ENCODE results near the gene CMIP. TPM values are rescaled to one million over a fixed set of nuclear protein-coding genes. Genes with fewer than 3 reads are reported as not detected.

The CMIP gene
- total and polyA plus RNA-seq, 7 donors: 1.4 to 8.9 (median 4.1) TPM

- Histone ChIP-seq H3K36me3 (ENCODE audit: insufficient read depth in 1 of 2, low read depth in 1 of 2) (peaks cover 0 to 17% of the 10 kb centered on the region in 2 donors), H3K9me3 (no peaks in the 10 kb centered on the region), H3K27me3 (ENCODE audit: insufficient read depth in 3 of 3, low read length in 2 of 3) (no peaks in the 10 kb centered on the region), H3K4me3 (no peak overlapping the region), H3K4me1 (no peaks in the 10 kb centered on the region), H3K27ac (no peak overlapping the region)
- DNase-seq (no peak), ATAC-seq (no peak)
- intact Hi-C loops (cut with DNase I): no loop called here
- TF ChIP-seq, protein P1, sequence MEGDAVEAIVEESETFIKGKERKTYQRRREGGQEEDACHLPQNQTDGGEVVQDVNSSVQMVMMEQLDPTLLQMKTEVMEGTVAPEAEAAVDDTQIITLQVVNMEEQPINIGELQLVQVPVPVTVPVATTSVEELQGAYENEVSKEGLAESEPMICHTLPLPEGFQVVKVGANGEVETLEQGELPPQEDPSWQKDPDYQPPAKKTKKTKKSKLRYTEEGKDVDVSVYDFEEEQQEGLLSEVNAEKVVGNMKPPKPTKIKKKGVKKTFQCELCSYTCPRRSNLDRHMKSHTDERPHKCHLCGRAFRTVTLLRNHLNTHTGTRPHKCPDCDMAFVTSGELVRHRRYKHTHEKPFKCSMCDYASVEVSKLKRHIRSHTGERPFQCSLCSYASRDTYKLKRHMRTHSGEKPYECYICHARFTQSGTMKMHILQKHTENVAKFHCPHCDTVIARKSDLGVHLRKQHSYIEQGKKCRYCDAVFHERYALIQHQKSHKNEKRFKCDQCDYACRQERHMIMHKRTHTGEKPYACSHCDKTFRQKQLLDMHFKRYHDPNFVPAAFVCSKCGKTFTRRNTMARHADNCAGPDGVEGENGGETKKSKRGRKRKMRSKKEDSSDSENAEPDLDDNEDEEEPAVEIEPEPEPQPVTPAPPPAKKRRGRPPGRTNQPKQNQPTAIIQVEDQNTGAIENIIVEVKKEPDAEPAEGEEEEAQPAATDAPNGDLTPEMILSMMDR (IDR thresholded peaks at IDR 0.05): no peak
- WGBS, 3 donors: 97 to 98% (median 98%) methylated on average over 16 of the region's 16 CpGs
Observed at GRCh38 chr16:81692021-81692420, 247.4 kb downstream of the CMIP start.

DNA sequence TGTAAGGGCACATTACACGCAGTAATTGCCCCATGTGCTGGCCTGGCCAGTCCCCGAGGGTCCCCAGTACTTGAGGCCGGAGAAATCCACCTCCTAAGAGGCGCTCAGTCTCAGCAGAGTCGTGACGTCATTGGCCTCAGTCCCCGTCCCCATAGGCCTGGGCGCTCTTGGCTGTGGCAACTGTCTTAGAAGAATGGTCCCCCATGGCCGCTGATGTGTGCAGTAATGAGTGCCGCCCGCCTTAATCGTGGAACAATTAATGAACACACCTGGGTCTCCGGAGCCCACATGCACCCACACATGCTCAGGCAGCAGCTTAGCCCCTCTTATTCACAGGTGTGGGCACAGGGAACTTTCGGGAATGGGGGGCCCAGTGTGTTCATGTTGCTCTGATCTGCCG is 248.0 kb downstream of the CMIP start:
- H3K36me3 ChIP-seq (ENCODE audit: insufficient read depth in 1 of 2, low read depth in 1 of 2): peaks cover 0 to 17% of the 10 kb centered on the region in 2 donors
- TF ChIP-seq, protein P1 (IDR thresholded peaks at IDR 0.05): no peak
- intact Hi-C loops (cut with DNase I): no loop called here
- H3K4me1 ChIP-seq: no peaks in the 10 kb centered on the region
- no peaks in the 10 kb centered on the region for H3K9me3 ChIP-seq
- H3K4me3 ChIP-seq: no peak overlapping the region
- no peak overlapping the region for H3K27ac ChIP-seq
- ATAC-seq: no peak
- WGBS, 3 donors: 92 to 94% (median 93%) methylated on average over 15 of the region's 15 CpGs
- no peaks in the 10 kb centered on the region for H3K27me3 ChIP-seq (ENCODE audit: insufficient read depth in 3 of 3, low read length in 2 of 3)
- no peak for DNase-seq

DNA sequence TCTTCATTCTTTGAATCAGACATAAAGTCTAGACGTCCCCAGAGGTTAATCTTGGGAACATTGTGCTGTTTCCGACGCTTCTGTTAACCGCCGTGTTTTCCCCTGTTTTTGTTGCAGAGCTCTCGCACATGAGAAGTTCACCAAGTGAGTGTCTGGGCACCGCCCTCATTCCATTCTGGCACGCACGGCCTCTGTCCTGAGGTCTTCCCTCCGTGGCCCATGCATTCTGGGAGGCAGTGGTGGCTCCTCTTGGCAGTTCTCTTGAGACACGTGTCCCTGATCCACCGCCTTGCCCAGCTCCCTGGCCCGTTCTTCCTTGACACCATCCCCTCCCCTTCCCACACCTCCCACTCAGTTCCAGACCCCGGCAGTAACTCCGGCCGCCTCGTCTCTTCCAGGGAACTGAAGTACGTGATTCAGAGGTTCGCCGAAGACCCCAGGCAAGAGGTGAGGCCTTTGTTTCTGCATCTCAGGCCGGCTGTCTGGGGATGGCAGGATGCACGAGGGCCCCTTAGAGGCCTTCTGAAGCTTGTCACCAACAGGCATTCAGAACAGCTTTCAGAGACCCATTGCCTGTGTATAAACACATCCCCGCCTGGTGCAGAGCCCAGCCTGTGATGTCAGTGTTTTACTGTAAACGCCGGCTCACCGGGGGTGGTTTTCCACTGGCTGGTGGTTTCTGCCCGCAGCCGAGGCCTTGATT is 248.6 kb downstream of the CMIP start:
- Histone ChIP-seq H3K27me3 (ENCODE audit: insufficient read depth in 3 of 3, low read length in 2 of 3) (no peaks in the 10 kb centered on the region), H3K4me3 (no peak overlapping the region), H3K36me3 (ENCODE audit: insufficient read depth in 1 of 2, low read depth in 1 of 2) (peaks cover 0 to 17% of the 10 kb centered on the region in 2 donors), H3K4me1 (no peaks in the 10 kb centered on the region), H3K27ac (no peak overlapping the region), H3K9me3 (no peaks in the 10 kb centered on the region)
- DNase-seq (no peak), ATAC-seq (no peak)
- TF ChIP-seq, protein P1 (IDR thresholded peaks at IDR 0.05): no peak
- intact Hi-C loops (cut with DNase I): no loop called here
- 66 to 83% (median 81%) methylated on average over 28 of the region's 28 CpGs for WGBS, 3 donors

DNA sequence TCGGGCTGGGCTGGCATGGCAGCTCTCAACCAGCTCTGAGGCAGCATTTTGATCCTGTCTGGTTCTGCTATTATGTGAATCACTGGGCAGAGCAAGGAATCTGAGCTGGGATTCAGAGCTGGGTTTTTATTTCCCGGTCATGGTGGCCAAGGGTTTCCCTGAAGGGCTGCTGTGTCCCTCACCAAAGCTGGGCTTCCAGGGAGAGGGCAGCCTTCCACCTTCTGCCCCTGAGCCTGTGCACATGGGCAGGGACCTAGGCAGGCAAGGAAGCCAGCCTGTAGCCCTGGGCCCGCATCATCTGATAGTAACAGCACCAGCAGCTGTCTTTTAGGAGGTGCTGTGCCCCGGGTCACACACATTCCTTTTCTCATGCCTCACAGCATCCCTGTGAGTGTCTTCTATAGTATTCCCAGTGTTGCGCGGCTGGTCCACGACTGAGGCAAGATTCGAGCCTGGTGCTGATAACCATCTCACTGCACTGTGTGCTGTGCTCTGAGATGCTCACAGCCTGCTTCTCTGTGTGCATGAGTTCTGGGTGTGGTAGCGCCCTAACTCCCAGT is 249.2 kb downstream of the CMIP start:
- DNase-seq: no peak
- WGBS, 3 donors: 77 to 89% (median 85%) methylated on average over 9 of the region's 9 CpGs
- no peaks in the 10 kb centered on the region for H3K4me1 ChIP-seq
- no peaks in the 10 kb centered on the region for H3K27me3 ChIP-seq (ENCODE audit: insufficient read depth in 3 of 3, low read length in 2 of 3)
- H3K4me3 ChIP-seq: no peak overlapping the region
- peaks cover 0 to 17% of the 10 kb centered on the region in 2 donors for H3K36me3 ChIP-seq (ENCODE audit: insufficient read depth in 1 of 2, low read depth in 1 of 2)
- no peak for ATAC-seq
- intact Hi-C loops (cut with DNase I): no loop called here
- TF ChIP-seq, protein P1 (IDR thresholded peaks at IDR 0.05): no peak
- no peaks in the 10 kb centered on the region for H3K9me3 ChIP-seq
- H3K27ac ChIP-seq: no peak overlapping the region
